Breast epithelium (tissue), 3 donors: ENCODE results near the gene DDX4.

ENCODE experiments used
- POLR2AphosphoS5 ChIP-seq, 3 donors: sonication (generic); formaldehyde crosslinking; IDR thresholded peaks; one replicate each; pipeline ENCODE4 v1.6.1; 2017; ENCODE audit warnings: antibody characterized with exemption in 3 of 3
- TF ChIP-seq, protein P1 (sequence below), 3 donors: fragments of 450-650 bp; IDR thresholded peaks; one replicate each; pipeline ENCODE4 v1.5.1; 2016 to 2017; ENCODE audit warnings: antibody characterized with exemption in 3 of 3, mild to moderate bottlenecking in 3 of 3, moderate library complexity in 3 of 3

- TF ChIP-seq, protein P1, sequence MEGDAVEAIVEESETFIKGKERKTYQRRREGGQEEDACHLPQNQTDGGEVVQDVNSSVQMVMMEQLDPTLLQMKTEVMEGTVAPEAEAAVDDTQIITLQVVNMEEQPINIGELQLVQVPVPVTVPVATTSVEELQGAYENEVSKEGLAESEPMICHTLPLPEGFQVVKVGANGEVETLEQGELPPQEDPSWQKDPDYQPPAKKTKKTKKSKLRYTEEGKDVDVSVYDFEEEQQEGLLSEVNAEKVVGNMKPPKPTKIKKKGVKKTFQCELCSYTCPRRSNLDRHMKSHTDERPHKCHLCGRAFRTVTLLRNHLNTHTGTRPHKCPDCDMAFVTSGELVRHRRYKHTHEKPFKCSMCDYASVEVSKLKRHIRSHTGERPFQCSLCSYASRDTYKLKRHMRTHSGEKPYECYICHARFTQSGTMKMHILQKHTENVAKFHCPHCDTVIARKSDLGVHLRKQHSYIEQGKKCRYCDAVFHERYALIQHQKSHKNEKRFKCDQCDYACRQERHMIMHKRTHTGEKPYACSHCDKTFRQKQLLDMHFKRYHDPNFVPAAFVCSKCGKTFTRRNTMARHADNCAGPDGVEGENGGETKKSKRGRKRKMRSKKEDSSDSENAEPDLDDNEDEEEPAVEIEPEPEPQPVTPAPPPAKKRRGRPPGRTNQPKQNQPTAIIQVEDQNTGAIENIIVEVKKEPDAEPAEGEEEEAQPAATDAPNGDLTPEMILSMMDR (IDR thresholded peaks at IDR 0.05), result no peak
- TF ChIP-seq POLR2AphosphoS5 (IDR thresholded peaks at IDR 0.05), result no peak
Observed at GRCh38 chr5:55768279-55768678, 30.4 kb downstream of the DDX4 start.
